Epithelial cell of proximal tubule (primary cell): ENCODE results near the gene TNFAIP8L1. TPM values are rescaled to one million over a fixed set of nuclear protein-coding genes. Genes with fewer than 3 reads are reported as not detected.

Source experiments
- DNase-seq: peaks from one replicate; pipeline ENCODE4 v3.0.0-alpha.2; 2011; ENCODE audit warnings: low read depth
- H3K4me3 ChIP-seq: 2 replicates; pipeline ENCODE4 v1.5.1; 2011; ENCODE audit warnings: low read depth, mild to moderate bottlenecking, low read length
- CTCF ChIP-seq: conservative IDR thresholded peaks from 2 replicates; pipeline ENCODE4 v1.5.1; 2012; ENCODE audit warnings: low read depth, mild to moderate bottlenecking, low read length
- total RNA-seq: library from RNA; depleted of rRNA; stranded (reverse); fragments of >200 nt; gene quantifications from 2 replicates; pipeline ENCODE4 v1.2.3, GENCODE V29; 2015

TNFAIP8L1 gene
- total RNA-seq, 1 donor from 2014 or later, result 6.7 TPM

GRCh38 chr19:4687396-4687795 lies 48.1 kb downstream of the TNFAIP8L1 start:
- H3K4me3 ChIP-seq, result no peak overlapping the region
- TF ChIP-seq CTCF, result no peak
- no peak for DNase-seq

GRCh38 chr19:4688587-4688986 lies 49.3 kb downstream of the TNFAIP8L1 start:
- TF ChIP-seq CTCF, result no peak
- no peak overlapping the region for H3K4me3 ChIP-seq
- no peak for DNase-seq

DNA sequence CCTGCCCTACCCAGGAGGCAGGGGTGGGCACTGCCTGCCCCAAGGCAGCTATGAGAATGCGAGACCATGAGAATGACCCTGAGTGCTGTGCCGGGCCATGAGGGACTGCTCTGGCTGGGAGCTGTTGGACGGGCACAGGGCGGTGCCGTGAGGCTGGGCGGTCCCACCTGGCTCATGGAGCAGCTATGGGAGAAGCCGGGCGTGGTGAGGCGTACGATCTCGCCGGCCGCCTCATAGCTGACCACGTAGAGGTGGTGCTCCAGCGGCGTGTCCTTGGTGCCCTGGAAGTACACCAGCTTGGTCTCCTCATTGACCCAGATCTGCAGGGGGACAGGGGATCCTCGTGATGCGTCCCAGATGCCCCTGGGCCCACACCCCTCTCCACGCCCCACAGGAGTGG lies 50.1 kb downstream of the TNFAIP8L1 start:
- no peak overlapping the region for H3K4me3 ChIP-seq
- no peak for DNase-seq
- TF ChIP-seq CTCF, result no peak

DNA sequence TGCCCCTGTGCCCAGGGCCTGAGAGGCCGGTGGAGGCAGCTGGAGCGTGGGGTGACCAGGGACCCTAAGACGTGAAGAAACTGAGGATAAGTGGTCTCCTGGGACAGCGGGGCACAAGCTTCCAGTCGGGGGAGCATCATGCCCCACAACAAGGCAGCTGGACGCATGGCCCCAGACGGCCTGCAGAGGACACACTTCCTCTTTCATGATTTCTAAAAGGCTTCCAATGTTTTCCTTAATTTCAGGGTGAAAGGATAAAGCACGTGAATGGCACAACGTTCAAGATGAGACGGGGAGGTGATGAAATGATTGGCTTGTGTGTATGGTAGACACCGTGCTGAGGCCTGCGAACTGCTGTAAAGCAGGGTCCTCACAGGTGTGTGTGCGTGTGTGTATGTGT lies 51.0 kb downstream of the TNFAIP8L1 start:
- no peak for TF ChIP-seq CTCF
- H3K4me3 ChIP-seq, result no peak overlapping the region
- DNase-seq, result no peak

- no peak for TF ChIP-seq CTCF
- no peak overlapping the region for H3K4me3 ChIP-seq
Measured at GRCh38 chr19:4691373-4691772, 52.1 kb downstream of the TNFAIP8L1 start.

GRCh38 chr19:4692251-4693077 lies 53.1 kb downstream of the TNFAIP8L1 start:
- no peak for DNase-seq
- H3K4me3 ChIP-seq, result no peak overlapping the region
- TF ChIP-seq CTCF, result no peak

More at GRCh38 chr19:4691373-4691772, 52.1 kb downstream of the TNFAIP8L1 start:
- no peak for DNase-seq

DNA sequence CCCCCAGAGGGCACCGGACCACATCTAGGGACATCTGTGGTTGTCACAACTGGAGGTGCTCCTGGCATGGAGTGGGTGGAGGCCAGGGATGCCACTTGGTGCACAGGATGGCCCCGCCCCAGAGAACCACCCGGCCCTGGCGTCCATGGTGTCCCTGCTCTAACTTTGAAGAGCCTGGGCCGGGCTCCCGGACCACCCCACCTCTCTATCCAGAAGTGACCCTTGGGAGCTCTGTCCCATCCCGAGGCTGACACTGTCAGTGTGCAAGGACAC lies 53.7 kb downstream of the TNFAIP8L1 start:
- no peak for DNase-seq
- H3K4me3 ChIP-seq, result no peak overlapping the region
- no peak for TF ChIP-seq CTCF
